GM21619 (cell line): ENCODE data around the gene DIABLO.

Experiments used
- ATAC-seq: cut with Tn5 transposase; IDR thresholded peaks from one replicate; pipeline ENCODE4 v1.9.1; 2021; ENCODE audit not compliant: unreplicated experiment

DIABLO gene

GRCh38 chr12:122159882-122160281 lies 66.0 kb downstream of the DIABLO start:
- no peak for ATAC-seq

GRCh38 chr12:122158700-122159285 lies 67.1 kb downstream of the DIABLO start:
- ATAC-seq: no peak
